ENCODE data around the gene KRT17. TPM values are rescaled to one million over a fixed set of nuclear protein-coding genes. Genes with fewer than 3 reads are reported as not detected.
"Not testable (repeated sequence)": the region's sequence is repeated elsewhere in the genome, so short reads cannot be mapped to it uniquely, and the experiment has no call there.

Gene KRT17
- total RNA-seq, 2 experiments from 2014 or later: not detected

DNA sequence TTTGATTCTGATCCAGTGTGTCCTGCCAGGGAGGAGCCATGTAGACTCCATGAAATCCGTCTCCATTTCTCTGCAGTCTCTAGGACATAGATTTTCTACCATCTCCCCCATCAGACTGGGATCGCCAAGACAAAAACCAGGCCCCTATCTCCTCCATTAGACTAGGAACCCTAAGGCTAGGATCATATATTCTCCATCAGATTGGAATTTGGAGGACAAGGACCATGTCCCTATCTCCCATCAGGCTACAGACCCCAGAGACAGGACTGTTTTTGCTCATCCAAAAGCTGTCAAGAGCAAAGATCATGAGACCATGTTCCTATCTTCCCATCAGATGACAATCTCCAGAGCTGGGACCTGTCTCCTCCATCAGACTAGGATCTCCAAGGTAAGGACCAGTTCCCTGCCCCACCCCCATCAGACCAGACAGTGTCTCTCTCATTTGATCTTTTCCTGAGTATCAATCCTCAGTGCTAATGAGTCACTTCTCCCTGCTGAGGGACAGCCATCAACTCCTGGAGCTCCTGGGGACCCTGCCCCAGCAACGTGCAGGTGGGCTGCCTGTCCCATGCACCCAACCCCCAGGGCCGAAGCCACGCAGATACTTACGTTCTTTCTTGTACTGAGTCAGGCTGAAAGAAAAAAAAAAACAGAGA lies 4.3 kb downstream of the KRT17 start:
- POLR2A ChIA-PET; H3K9me3 Mint-ChIP-seq; H3K27ac Mint-ChIP-seq; H3K27me3 Mint-ChIP-seq; H3K4me3 Mint-ChIP-seq; DNase-seq; H3K4me1 Mint-ChIP-seq; H3K36me3 Mint-ChIP-seq (ENCODE audit: low read depth): not testable (repeated sequence)
- CTCF ChIA-PET: interaction anchor here (0.8 to 0.9 kb wide), 2 partner anchors 29 to 43 kb away, joined by 3 read pairs; no protein-coding TSS in a partner anchor

DNA sequence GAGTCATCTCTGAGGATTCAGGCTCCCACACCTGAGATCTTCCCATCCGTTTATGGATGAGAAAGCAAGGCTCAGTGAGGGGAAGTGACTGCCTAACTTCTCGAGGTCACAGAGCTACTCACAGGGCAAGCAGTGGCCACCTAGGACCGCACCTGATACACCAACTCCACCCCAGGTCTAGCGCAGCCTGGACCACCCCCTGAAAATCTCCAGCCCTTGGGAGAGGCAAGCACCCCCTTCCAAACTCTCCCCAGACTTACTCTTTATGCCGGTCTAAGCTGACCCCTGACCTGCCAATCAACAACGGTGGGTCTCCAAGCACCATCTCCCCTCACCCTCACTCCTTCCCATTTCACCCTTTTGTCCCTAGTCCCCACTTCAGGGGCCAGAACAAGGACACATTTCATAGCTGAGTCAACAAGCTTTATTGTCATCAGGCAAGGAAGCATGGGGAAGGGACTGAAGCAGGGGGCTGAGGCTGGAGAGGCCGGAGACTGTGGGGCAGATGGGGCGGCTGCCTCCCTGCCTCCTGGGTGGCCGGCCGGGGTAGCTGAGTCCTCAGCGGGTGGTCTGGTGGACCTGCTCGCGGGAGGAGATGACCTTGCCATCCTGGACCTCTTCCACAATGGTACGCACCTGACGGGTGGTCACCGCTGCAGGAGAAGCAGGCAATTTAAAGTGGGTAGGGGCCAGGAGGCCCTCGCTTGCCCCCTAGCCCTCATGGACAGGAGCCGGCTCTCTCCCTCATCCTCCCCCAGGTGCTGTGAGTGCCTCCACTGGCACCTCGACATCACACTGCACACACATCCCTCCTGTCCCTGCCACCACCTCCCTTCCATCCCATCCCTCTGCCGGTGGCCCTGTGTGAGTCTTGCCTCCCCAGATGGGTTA lies 5.1 kb downstream of the KRT17 start:
- ChIA-PET POLR2A (no interaction called here), CTCF (no interaction called here)
- H3K4me3 Mint-ChIP-seq: no peak overlapping the region
- H3K27ac Mint-ChIP-seq: no peak overlapping the region
- no peaks in the 10 kb centered on the region for H3K36me3 Mint-ChIP-seq (ENCODE audit: low read depth)
- no peak for DNase-seq
- H3K4me1 Mint-ChIP-seq: no peaks in the 10 kb centered on the region
- no peaks in the 10 kb centered on the region for H3K9me3 Mint-ChIP-seq
- H3K27me3 Mint-ChIP-seq: no peaks in the 10 kb centered on the region

DNA sequence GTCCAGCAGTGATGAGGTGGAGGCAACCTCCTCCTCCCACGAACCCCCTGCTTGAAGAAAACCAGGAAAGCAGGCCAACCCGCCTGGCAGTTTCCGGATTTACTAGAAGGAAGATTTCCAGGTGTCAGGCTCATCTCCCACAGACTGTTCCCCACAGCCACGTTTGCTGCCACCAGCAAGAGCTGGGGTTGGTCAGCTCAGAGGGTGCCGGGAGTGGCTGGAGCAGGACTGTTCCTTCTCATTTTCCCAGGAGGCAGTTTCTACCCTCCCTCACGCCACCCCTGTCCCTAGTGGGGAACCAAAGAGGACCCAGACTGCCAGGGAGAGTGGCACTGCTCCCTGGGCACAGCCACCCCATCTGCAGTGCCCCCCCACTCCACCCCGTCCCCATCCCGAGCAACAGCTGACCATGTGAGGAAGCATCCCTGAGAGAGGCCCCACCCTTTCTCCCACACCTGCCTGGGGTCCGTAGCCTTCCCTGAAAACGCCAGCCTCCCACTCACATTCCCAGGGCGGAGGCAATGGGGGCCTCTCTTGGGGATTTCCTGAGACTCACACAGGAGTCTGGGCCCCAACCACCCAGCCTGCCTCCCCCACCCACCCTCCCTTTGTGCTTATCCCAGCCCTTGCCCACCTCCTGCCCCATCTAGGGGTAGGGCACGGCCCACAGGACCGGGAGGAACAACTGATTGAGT lies 5.9 kb downstream of the KRT17 start:
- H3K27me3 Mint-ChIP-seq: no peaks in the 10 kb centered on the region
- DNase-seq: no peak
- H3K4me1 Mint-ChIP-seq: no peaks in the 10 kb centered on the region
- CTCF ChIA-PET: no interaction called here
- no peak overlapping the region for H3K4me3 Mint-ChIP-seq
- POLR2A ChIA-PET: no interaction called here
- no peaks in the 10 kb centered on the region for H3K9me3 Mint-ChIP-seq
- no peak overlapping the region for H3K27ac Mint-ChIP-seq
- H3K36me3 Mint-ChIP-seq (ENCODE audit: low read depth): no peaks in the 10 kb centered on the region

DNA sequence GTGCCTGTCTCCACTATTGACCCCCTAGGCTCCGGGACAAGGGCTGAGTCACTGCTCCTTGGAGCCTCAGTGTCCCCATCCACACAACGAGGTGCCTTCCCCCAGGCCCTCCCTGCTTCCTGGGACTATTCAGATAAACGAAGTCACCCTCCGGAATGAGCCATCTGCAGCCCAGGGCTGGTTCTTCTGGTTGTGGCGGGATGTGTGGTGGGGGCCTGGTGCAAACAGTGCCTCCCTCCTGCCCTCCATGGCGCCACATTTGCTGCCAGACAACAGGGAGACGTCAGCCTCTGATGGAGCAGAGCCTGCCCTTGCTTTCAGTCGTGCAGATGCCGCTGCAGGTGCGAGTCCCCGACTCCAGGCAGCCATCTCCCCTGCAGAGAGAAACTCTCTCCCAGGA lies 6.7 kb downstream of the KRT17 start:
- CTCF ChIA-PET: no interaction called here
- no peak overlapping the region for H3K27ac Mint-ChIP-seq
- no peak overlapping the region for H3K4me3 Mint-ChIP-seq
- no peak for DNase-seq
- no peaks in the 10 kb centered on the region for H3K36me3 Mint-ChIP-seq (ENCODE audit: low read depth)
- no peaks in the 10 kb centered on the region for H3K9me3 Mint-ChIP-seq
- H3K4me1 Mint-ChIP-seq: no peaks in the 10 kb centered on the region
- POLR2A ChIA-PET: no interaction called here
- no peaks in the 10 kb centered on the region for H3K27me3 Mint-ChIP-seq

DNA sequence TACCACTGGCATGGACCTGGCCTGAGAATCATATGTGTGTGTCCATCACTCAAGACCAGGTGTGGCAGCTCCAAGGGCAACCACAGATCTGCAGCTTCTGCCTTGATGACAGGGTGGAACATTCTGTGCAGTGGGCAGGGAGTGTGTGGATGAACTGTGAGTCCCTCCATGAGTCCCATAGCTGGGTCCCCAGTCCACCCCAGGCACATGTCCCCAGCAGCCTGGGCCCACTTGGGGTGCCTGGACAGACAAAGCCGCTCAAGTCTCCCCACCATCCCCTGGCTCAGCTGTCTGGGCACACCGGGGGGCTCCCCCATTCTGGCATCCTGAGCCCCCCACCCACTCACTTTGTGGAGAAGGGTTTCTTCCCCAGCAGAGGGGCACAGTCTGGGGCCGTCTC lies 7.2 kb downstream of the KRT17 start:
- no peaks in the 10 kb centered on the region for H3K4me1 Mint-ChIP-seq
- H3K4me3 Mint-ChIP-seq: no peak overlapping the region
- no peak for DNase-seq
- H3K27me3 Mint-ChIP-seq: no peaks in the 10 kb centered on the region
- no peaks in the 10 kb centered on the region for H3K9me3 Mint-ChIP-seq
- POLR2A ChIA-PET: no interaction called here
- H3K27ac Mint-ChIP-seq: no peak overlapping the region
- H3K36me3 Mint-ChIP-seq (ENCODE audit: low read depth): no peaks in the 10 kb centered on the region
- CTCF ChIA-PET: no interaction called here

DNA sequence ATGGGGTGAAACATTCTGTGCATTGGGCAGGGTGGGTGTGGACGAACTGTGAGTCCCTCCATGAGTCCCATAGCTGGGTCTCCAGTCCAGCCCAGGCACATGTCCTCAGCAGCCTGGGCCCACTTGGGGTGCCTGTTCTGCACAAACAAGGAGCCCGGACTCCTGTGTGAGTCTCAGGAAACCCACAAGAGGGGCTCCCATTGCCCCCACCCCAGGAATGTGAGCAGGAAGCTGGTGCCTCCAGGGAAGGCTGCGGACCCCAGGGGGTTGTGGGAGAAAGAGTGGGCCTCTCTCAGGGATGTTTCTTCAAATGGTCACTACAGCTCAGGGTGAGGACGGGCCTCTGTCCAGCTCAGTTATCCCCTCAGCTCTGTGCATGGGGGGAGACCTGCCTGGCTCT lies 7.9 kb downstream of the KRT17 start:
- H3K27ac Mint-ChIP-seq; H3K27me3 Mint-ChIP-seq; CTCF ChIA-PET; POLR2A ChIA-PET; H3K9me3 Mint-ChIP-seq; H3K36me3 Mint-ChIP-seq (ENCODE audit: low read depth); H3K4me3 Mint-ChIP-seq; H3K4me1 Mint-ChIP-seq; DNase-seq: not testable (repeated sequence)

DNA sequence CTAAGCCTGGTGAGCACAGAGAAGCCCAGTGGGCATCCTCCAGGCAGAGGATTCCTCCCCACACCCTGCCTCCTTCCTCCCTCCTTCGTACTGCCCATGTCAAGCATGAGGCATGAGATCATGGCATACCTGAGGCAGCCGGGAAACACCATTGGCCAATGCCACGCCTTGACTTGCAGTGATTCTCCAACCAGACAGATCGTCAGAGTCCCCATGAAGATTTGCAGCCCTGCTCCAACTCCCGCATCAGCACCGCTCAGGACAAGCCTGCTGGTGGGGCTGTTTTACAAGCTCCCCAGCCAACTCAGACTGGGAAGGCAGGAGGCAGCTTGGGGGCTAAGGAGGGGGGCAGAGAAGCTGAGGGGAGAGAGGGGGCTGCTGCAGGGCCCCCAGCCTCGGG lies 8.9 kb downstream of the KRT17 start:
- Mint-ChIP-seq H3K27ac (no peak overlapping the region), H3K9me3 (no peaks in the 10 kb centered on the region), H3K4me3 (no peak overlapping the region), H3K36me3 (ENCODE audit: low read depth) (no peaks in the 10 kb centered on the region), H3K27me3 (no peaks in the 10 kb centered on the region), H3K4me1 (no peaks in the 10 kb centered on the region)
- CTCF ChIA-PET: no interaction called here
- DNase-seq: no peak
- POLR2A ChIA-PET: no interaction called here

DNA sequence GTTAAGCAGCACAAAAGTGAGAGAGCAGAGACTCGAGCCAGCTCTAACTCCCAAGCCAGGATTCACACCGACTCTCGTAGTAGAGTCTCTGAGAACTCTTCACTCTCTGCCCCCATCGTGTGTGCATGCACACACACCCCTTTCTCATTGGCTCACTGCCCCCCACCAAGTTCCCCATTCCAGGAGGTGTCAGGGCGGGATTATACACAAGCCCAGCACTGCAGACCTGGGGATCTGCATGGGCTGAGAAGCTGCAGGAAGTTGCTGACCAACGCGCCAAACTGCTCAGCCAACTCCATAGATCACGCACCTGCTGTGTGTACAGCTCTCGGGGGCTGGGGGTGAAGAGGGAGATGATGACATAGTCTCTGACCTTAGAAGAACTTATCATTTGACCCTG lies 9.6 kb downstream of the KRT17 start:
- H3K36me3 Mint-ChIP-seq (ENCODE audit: low read depth); H3K9me3 Mint-ChIP-seq; POLR2A ChIA-PET; H3K27ac Mint-ChIP-seq; H3K27me3 Mint-ChIP-seq; H3K4me1 Mint-ChIP-seq; DNase-seq; H3K4me3 Mint-ChIP-seq; CTCF ChIA-PET: not testable (repeated sequence)

DNA sequence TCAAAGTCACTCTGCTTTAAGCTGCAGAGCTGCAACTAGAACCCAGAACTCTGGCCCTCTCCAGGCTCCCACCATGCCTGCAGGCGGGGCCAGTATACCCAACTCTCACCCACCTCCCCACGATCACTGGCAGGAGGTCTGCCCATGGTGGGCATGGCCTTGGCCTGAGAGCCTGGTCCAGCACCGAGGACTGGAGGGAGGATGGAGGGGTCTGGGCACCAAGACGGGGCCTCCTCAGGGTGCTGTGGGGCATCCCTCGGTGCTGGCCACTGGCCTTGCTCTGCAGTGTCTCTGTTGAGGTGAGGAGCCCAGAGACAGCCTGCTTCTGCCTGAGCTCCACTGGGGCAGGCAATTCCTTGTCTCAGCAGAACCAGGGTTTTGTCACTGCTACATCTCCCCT lies 10.3 kb downstream of the KRT17 start:
- POLR2A ChIA-PET: no interaction called here
- no peaks in the 10 kb centered on the region for H3K4me1 Mint-ChIP-seq
- H3K36me3 Mint-ChIP-seq (ENCODE audit: low read depth): no peaks in the 10 kb centered on the region
- H3K27me3 Mint-ChIP-seq: peaks cover under 1% of the 10 kb centered on the region
- H3K4me3 Mint-ChIP-seq: no peak overlapping the region
- H3K27ac Mint-ChIP-seq: no peak overlapping the region
- no peak for DNase-seq
- no peaks in the 10 kb centered on the region for H3K9me3 Mint-ChIP-seq
- CTCF ChIA-PET: no interaction called here

DNA sequence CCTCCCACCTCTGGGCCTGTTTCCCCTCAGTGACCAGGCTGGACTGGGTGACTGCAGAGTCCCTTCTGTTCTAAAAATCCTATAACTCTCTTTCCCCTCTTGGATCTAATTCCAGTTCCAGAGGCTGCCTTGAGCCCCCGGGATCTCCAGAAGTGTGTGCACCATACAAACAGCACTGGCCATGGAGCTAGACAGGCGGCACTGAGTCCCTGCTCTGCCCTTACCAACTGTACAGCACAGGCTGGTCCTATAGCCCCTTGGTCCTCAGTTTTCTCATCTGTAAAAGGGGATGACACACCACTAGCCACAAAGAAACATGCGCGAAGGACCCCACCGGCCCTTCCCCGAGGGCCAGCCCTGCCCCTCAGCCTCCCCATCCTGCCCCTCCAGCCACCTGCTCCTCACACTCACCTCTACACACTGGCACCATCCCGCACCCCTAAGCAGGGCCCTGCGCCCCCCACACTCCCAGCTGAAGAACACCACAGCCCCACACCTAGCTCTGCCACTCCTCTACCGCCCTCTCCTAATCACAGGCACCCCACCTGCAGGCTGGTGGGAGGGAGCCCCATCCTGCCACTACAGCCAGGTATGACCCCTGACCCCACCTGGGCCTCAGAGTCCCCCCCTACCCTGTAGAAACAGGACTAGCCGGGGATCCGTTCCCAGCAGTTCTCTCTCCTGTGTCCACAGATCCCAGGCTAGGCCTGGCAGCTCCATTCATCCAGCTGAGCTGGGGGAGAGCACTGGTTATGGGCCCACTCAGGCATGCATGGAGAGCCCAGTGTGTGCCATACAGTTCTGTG lies 10.9 kb downstream of the KRT17 start:
- Mint-ChIP-seq H3K36me3 (ENCODE audit: low read depth) (no peaks in the 10 kb centered on the region), H3K27ac (no peak overlapping the region), H3K9me3 (no peaks in the 10 kb centered on the region), H3K4me1 (no peaks in the 10 kb centered on the region), H3K27me3 (peaks cover 6% of the 10 kb centered on the region), H3K4me3 (no peak overlapping the region)
- ChIA-PET CTCF (no interaction called here), POLR2A (no interaction called here)
- DNase-seq: no peak

DNA sequence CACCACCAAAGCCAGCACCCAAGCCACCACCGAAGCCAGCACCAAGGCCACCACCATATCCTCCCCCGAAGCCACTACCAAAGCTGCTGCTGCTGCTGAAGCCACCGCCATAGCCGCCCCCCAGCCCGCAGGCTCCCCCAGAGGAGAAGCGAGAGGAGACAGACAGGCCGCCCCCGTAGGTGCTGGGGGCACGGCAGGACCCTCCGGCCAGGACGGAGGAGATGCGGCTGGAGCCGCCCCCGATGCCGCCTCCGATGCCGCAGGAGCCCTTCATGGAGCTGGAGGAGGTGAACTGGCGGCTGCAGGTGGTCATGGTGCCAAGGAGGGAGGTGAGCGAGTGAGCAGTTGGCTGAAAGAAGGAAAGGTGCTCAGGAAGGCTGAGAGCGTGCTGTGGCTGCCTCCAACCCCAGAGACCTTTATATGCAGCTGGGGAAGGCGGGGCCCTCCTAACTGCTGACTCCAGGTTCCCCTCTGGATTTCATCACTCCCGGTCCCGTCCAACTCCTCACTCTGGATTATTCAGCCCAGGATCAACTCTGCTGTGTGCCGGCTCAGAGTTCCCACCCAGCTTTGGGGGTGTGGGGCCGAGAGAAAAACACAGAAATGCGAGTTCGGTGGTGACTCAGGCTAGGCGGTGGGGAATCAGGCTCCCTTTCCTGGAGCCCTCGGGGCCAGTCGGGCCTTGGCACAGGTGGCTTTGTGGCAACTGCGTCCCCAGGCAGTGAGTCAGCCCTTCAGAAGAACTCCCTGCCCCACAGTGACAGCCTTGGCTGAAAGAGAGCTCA lies 11.8 kb downstream of the KRT17 start, which contains the start of gene KRT16:
Gene KRT16, minus strand, starts transcription at position 392 of the 785 bp plus-strand sequence. Its CDS starts 79 bp downstream, at position 313.
- H3K27ac Mint-ChIP-seq; H3K9me3 Mint-ChIP-seq; H3K27me3 Mint-ChIP-seq; H3K36me3 Mint-ChIP-seq (ENCODE audit: low read depth); CTCF ChIA-PET; H3K4me1 Mint-ChIP-seq; POLR2A ChIA-PET; H3K4me3 Mint-ChIP-seq; DNase-seq: not testable (repeated sequence)

DNA sequence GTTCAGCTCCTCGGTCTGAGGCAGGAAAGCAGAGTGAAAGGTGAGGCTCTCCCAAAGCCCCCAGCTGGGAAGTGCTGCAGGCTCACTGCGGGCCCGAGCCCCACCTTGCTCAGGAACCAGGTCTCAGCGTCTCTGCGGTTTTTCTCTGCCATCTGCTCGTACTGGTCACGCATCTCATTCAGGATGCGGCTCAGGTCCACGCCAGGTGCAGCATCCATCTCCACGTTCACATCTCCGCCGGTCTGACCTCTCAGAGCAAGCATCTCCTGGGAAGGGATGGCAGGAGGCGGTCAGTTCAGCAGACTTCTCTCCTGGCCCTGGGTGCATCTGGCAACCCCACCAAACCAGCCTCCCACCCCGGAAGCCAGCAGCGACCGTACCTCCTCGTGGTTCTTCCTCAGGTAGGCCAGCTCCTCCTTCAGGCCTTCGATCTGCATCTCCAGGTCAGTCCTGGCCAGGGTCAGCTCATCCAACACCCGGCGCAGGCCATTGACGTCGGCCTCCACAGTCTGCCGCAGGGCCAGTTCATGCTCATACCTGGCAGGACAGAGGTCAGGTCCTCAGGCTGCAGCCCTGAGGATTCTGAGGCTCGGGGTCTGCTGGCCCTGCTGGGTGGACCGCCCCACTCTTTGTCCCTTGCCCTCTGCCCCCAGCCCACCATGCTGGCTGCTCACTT lies 13.3 kb downstream of the KRT17 start:
- ChIA-PET POLR2A (no interaction called here), CTCF (interaction anchor here (1.0 kb wide), 1 partner anchor 54 kb away, joined by 3 read pairs; no protein-coding TSS in a partner anchor)
- peaks cover 11% of the 10 kb centered on the region for H3K9me3 Mint-ChIP-seq
- no peak overlapping the region for H3K4me3 Mint-ChIP-seq
- no peaks in the 10 kb centered on the region for H3K4me1 Mint-ChIP-seq
- no peak overlapping the region for H3K27ac Mint-ChIP-seq
- peaks cover 13% of the 10 kb centered on the region for H3K27me3 Mint-ChIP-seq
- H3K36me3 Mint-ChIP-seq (ENCODE audit: low read depth): peaks cover 7% of the 10 kb centered on the region
- no peak for DNase-seq
